Stimulated activated naive CD8-positive, alpha-beta T cell treated with anti-CD3 and anti-CD28 coated beads, Interleukin-15, amount 100 ng/mL, for 72 hours (primary cell): ENCODE results near the gene NOTO.

ENCODE experiments used
- ATAC-seq: fragments of 150-1000 bp; cut with Tn5 transposase; 2 replicates; pipeline ENCODE4 v1.10.0; 2021; ENCODE audit warnings: mild to moderate bottlenecking, moderate library complexity
- DNase-seq, 2 donors: peaks; one replicate each; pipeline ENCODE4 v3.0.0; 2021 to 2022
- H3K27ac Mint-ChIP-seq, 2 donors: one replicate each; pipeline ENCODE4 v1.8.0; 2022; ENCODE audit warnings: mild to moderate bottlenecking in 2 of 2, mixed read lengths in 2 of 2, moderate library complexity in 2 of 2
- H3K27me3 Mint-ChIP-seq: one replicate; pipeline ENCODE4 v1.8.0; 2022; ENCODE audit warnings: mixed read lengths
- H3K4me1 Mint-ChIP-seq: one replicate; pipeline ENCODE4 v1.8.0; 2022; ENCODE audit warnings: mild to moderate bottlenecking, mixed read lengths
- H3K4me3 Mint-ChIP-seq, 2 donors: one replicate each; pipeline ENCODE4 v1.8.0; 2022; ENCODE audit warnings: mild to moderate bottlenecking in 2 of 2, mixed read lengths in 2 of 2, moderate library complexity in 1 of 2
- H3K9me3 Mint-ChIP-seq, 2 donors: one replicate each; pipeline ENCODE4 v1.8.0; 2022; ENCODE audit warnings: mixed read lengths in 2 of 2

The NOTO gene

DNA sequence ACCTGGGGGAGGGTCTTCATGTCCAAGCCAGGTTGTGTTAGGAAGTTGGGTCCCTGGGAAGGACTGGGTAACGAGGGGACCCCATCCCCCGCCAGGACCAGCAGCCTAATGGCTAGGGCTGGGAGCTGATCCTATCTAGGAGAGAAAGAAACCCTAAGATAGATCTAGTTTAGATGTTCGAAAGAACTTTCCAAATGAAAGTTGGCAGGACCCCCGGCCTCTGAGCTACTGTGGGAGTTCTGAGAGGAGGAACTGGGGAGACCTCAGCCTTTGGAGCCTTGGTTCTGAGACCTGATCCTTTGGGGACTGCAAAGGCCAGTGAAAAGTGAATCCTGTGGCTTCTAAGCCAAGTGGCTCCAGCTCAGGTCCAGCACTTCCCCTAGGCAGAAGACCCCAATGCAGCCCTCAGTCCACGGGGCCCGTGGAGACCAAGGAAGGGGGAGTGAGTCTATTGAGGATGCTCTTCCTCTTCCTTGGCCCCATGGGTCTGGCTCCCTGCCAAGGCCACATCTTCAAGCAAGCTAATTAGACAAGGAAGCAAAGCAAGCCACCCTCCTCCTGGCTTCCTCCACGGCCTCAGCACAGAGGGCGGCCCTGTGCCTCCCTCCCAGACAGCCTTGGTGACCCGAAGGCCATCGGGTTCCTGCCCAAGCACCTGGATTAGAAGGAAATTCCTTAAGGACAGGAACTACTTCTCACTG lies 55.2 kb downstream of the NOTO start:
- Mint-ChIP-seq H3K4me3 (no peak overlapping the region), H3K27ac (peak overlapping the region in 1 of 2 donors; percentile 37), H3K4me1 (peaks cover 6% of the 10 kb centered on the region), H3K27me3 (no peaks in the 10 kb centered on the region), H3K9me3 (no peaks in the 10 kb centered on the region)
- DNase-seq (no peak), ATAC-seq (no peak)

DNA sequence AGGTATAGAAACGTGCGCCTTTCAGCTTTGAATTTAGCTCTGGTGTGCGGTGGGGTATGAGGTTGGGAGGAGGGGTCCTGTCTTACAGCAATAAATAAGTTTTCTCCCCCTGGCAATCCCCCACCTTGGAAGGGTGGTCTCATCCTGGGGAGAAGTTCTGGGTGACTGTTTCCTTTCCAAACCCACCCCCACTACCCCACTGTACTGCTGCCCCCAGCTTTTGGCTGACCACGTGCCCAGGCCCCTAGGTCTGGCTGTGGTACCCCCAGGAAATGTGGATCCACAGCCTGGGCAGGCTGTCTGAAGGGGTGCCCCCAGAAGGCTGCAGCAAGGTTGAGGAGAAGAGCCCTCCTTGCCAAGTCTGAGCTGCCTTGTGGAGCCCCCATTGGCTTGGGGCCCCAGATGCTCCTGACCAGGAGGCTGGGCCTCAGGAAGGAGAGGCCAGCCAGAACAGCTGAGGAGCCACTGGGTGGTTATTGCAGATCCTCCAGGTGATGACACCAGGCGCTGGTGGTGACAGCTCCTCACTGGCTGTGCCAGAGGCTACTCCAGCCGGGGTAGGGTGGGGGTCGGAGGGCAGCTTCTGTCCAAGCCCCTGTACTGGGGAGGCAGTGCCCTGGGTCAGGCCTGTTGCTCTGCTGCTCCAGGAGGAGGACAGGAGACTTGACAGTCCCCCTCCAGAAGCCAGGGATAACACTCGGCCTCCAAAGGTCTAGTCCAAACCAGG lies 56.0 kb downstream of the NOTO start:
- H3K27ac Mint-ChIP-seq = no peak overlapping the region

DNA sequence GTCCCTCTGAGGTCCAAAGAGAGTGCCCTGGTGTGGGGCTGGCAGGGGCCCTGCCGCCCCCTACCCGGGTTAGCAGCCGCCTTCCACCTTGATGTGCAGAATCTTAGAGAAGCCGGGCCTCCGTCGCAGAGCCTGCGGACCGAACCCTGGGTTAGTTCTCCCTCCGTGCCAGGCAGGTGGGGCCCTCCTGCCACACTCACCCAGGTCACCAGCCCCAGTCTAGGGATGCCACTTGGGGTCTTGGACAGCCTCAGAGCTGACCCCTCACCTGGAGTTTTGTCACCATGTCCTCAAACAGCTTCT lies 56.5 kb downstream of the NOTO start:
- Mint-ChIP-seq H3K27ac (peak overlapping the region in 1 of 2 donors; percentile 93), H3K9me3 (no peaks in the 10 kb centered on the region), H3K4me1 (peaks cover 6% of the 10 kb centered on the region), H3K27me3 (no peaks in the 10 kb centered on the region), H3K4me3 (no peak overlapping the region)
- no peak for ATAC-seq
- DNase-seq = no peak

More for the DNA sequence above, 56.0 kb downstream of the NOTO start:
- peaks cover 6% of the 10 kb centered on the region for H3K4me1 Mint-ChIP-seq
- ATAC-seq (no peak), DNase-seq (no peak)
- H3K9me3 Mint-ChIP-seq = no peaks in the 10 kb centered on the region
- H3K27me3 Mint-ChIP-seq = no peaks in the 10 kb centered on the region
- no peak overlapping the region for H3K4me3 Mint-ChIP-seq

- Mint-ChIP-seq H3K4me3 (no peak overlapping the region), H3K27me3 (no peaks in the 10 kb centered on the region), H3K9me3 (no peaks in the 10 kb centered on the region), H3K4me1 (peaks cover 6% of the 10 kb centered on the region), H3K27ac (peak overlapping the region in 1 of 2 donors; percentile 93)
- no peak for DNase-seq
- no peak for ATAC-seq
Measured at GRCh38 chr2:73259276-73259675, 56.9 kb downstream of the NOTO start.

DNA sequence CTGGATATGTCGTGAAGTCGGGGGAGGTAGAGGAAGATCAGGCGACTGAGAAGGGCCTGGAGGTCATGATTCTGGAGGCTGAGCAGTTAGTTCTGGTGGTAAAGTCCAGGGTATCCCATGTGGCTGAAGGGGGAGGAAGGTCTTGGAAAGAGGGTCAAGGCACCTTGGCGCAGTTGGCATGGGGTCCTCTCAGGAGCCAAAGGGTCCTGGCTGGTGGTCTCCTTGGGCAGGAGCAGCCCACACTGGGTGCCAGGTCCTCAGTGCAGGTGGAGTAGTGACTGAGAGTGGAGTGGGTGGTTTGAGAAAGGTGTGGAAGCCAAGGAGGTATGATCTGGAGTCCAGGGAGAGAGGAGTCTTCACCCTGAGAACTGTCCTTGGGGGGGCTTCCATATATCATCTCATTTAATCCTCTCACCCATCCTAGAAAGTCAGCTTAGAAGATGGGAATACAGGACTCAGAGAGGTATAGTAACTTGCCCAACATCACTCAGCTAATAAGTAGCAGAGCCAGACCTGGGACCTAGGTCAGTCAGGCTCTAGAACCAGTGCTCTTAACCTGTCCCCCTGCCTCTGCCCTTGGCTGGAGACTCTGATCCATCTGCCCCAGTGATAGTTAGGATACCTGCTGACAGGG lies 57.4 kb downstream of the NOTO start:
- Mint-ChIP-seq H3K4me3 (no peak overlapping the region), H3K9me3 (no peaks in the 10 kb centered on the region), H3K27ac (peak overlapping the region in 1 of 2 donors; percentile 29), H3K27me3 (no peaks in the 10 kb centered on the region), H3K4me1 (peaks cover 6% of the 10 kb centered on the region)
- no peak for DNase-seq
- ATAC-seq = no peak

DNA sequence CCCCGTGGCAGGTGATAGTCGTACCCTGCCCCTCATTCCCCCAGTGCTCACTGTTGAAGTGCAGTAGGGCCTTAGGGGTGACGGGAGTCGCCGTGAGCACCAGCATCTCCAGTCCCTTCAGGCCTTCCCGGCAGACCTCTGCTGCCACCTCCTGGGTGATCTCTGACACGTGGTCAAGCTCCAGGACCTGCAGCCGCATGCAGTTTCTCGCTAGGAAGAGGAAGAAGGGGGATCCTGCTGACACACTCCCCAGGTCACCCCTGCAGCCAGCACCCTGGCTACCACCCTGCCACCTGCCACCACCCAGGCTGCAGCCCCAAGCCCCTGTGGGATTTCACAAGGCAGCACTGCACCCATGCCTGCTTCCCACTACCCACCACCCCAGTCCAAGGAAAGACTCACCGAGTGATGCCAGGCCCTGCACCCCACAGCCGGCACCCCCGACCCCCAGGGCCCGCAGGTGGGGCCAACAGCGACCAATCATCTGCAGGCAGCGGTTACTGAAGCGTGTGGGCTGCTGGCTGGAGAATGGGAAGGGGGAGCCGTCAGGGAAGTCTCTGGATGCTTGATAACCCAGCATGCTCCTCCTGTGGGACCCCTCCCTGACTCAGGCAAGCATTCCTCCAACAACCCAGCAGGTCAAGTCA lies 58.1 kb downstream of the NOTO start:
- peaks cover 6% of the 10 kb centered on the region for H3K4me1 Mint-ChIP-seq
- DNase-seq = no peak
- H3K4me3 Mint-ChIP-seq = no peak overlapping the region
- ATAC-seq = peak; percentile 19
- no peaks in the 10 kb centered on the region for H3K9me3 Mint-ChIP-seq
- H3K27me3 Mint-ChIP-seq = no peaks in the 10 kb centered on the region
- H3K27ac Mint-ChIP-seq = peak overlapping the region in 1 of 2 donors; percentile 24
